NCI-H2196 (cell line): Measurements from ENCODE around the gene SEZ6L2.
A peak's percentile ranks its signal among the peaks of the same experiment; 100 is the strongest.
"Not testable (repeated sequence)": the region's sequence is repeated elsewhere in the genome, so short reads cannot be mapped to it uniquely, and the experiment has no call there.

Experiments
- DNase-seq: peaks from one replicate; lab custom pipeline; 2025; ENCODE audit not compliant: unreplicated experiment; lab: John Stamatoyannopoulos, UW

The SEZ6L2 gene

DNA sequence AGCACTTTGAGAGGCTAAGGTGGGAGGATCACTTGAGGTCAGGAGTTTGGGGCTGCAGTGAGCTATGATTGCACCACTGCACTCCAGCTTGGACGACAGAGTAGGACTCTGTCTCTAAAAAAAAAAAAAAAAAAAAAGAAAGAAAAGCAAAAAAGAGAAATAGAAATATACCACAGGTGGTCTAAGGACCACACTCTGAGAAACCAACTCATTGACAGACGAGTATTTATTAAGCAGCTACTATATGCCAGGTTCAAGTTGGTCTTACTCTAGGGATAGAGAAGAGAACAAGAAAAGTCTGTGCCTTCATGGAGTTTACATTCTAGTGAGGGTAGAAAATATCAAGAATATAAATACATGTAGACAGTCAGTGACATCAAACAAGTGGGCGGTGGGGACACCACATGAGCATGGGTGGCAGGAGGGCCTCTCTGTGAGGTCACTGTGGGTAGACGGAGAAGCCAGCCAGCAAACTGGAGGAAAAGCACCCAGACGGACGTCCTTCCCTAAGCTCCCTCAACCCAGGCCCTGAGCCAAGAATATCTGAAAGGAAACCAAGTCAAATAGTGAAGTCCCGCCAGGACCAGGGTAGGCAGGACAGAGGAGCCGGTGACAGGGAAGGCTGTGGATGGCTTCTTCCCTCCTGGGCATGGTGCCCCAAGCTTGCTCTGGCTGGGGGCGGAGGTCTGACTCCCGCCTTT, 41.1 kb downstream of the SEZ6L2 start:
- no peak for DNase-seq

DNA sequence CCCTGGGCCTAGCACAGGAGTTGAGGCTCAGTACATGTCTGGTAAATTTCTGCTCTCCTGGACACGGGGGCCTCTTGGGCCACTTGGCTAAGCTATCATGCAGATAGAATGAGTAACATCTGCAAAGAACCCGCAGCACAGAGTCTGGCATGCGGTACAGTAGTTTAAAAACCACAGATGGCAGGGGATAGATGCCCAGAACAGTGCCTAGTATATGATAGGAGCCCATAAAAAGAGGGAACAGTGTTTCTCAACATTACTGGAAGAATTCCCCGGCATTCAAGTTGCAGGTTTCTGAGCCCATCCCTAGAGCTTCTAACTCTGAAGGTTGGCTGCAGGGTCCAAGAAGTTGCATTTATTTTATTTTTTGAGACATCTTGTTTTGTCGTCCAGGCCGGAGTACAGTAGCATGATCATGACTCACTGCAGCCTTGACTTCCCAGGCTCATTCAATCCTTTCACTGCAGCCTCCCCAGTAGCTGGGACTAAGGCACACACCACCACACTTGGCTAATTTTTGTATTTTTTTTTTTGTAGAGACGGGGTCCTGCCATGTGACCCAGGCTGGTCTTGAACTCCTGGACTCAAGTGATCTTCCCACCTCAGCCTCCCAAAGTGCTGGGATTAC, 42.1 kb downstream of the SEZ6L2 start:
- DNase-seq, result no peak

DNA sequence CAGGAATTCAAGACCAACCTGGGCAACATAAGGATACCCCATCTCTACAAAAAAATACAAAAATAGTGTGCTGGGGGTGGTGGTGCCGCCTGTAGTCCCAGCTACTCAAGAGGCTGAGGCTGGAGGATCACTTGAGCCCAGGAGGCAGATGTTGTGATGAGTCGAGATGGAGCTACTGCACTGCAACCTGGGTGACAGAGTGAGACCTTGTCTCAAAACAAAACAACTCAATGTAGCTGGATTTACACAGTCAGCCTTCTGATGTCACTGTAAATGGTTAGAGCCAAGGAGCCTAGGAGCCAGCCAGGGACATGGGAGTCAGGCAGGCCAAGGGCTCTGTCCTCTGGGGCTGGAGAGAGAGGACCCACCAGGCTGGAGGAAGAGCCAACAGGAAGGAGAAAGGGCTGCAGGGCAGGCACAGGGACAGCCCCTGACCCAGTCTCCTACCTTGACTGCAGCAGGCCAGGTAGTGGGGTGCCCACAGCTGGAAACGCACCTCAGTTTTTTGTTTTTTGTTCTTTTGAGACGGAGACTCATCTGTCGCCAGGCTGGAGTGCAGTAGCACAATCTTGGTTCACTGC, 44.7 kb downstream of the SEZ6L2 start:
- DNase-seq, result no peak

DNA sequence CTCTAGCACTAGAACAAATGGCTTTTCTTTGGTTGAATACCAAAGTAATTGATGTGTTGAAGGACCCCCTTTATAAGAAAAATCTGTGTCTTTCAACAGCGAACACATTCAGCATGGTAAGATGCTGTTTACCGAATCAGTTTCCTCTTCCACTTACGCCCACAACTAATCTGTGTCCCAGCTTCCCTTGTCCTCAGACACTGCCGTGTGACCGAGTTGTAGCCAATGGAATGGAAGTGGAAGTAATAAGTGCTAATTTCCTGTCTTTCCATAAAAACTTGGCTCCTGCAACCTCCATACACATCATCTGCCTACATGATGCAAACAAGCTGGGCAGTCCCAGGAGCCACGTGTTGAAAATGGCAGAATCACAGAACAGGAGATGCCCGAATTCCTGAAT, 46.7 kb downstream of the SEZ6L2 start:
- DNase-seq, result no peak

DNA sequence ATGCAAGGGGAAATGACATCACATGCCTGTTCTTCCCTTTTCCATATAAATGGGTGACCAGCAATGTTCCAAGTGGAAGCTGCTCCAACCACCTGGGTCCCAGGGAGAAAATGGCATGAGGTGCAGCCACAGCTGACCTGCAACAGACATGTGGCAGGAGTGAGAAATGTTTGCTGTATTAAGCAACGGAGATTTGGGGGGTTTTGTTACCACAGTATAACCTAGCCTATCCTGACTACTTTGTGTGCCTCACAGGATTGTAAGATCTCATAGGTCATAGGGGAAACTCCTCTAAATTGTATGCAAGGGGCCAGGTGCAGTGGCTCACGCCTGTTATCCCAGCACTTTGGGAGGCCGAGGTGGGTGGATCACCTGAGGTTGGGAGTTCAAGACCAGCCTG, 48.4 kb downstream of the SEZ6L2 start:
- DNase-seq, result no peak

DNA sequence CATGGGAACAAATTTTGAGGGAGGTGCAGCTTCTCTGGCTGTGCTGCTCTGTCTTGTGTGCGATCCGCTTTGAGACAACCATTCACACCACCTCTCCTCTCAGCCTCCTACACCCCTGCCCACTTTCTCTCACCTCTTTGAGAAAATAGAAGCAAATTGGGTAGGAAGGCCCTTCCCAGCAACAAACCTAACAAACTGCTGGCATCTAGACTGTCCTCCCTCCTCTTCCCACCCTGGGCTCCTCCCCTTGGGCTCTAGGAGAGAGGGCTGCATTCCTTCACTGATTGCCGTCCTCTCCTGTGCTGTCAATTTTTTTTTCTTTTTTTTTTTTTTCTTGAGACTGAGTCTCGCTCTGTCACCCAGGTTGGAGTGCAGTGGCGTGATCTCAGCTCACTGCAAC, 49.8 kb downstream of the SEZ6L2 start:
- no peak for DNase-seq

DNA sequence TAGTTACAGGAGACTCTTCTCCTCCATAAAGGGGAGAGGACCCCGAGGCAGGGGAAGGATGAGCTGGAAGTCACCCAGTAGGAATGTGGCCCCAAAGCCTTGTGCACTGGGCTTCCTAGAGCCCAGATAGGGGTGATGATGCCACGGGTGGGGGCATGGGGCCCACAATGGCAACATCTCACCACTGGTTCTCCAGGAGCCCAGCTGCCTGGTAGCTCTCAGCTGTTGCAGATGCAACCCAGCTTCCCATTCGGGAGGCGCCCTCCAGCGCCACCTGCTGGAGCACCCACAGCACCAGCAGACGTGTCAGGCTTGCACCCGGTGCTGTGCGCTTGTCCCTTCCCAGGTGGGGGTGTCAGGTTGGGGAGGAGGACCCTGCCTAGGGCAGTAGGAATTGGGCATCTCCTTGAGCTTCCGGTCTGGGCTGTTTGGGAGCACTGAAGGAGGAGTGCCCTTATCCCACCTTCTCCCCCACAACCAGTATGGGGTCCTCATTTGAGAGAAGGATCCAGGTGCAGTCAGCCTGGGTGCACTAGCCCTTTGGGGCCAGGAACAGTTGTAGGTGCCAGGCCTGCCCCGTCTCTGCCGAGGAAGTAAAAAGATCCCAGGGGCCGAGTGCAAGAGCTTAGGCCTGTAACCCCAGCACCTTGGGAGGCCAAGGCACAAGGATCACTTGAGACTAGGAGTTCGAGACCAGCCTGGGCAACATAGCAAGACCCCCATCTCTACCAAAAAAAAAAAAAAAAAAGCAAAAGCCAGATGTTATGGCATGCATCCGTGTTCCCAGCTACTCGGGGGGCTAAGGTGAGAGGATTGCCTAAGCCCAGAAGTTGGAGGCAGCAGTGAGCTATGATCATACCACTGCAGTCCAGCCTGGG, 50.7 kb downstream of the SEZ6L2 start:
- DNase-seq, result peak; percentile 80

DNA sequence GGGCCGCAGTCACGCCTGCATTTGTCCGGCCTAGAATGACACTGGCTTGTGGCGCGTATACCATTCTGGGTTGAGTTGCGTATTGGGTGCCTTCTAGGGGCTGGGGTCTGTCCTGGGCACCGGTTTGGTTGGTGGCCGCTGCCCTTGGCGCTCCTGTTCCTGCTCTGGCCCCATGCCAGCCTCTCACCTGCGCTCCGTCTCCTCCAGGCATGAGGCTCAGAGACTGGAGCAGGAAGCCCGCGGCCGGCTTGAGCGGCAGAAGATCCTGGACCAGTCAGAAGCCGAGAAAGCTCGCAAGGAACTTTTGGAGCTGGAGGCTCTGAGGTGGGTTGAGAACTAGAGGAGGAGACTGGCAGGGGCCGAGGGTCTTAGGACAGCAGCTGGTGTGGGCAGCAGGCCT, 53.7 kb downstream of the SEZ6L2 start:
- no peak for DNase-seq

DNA sequence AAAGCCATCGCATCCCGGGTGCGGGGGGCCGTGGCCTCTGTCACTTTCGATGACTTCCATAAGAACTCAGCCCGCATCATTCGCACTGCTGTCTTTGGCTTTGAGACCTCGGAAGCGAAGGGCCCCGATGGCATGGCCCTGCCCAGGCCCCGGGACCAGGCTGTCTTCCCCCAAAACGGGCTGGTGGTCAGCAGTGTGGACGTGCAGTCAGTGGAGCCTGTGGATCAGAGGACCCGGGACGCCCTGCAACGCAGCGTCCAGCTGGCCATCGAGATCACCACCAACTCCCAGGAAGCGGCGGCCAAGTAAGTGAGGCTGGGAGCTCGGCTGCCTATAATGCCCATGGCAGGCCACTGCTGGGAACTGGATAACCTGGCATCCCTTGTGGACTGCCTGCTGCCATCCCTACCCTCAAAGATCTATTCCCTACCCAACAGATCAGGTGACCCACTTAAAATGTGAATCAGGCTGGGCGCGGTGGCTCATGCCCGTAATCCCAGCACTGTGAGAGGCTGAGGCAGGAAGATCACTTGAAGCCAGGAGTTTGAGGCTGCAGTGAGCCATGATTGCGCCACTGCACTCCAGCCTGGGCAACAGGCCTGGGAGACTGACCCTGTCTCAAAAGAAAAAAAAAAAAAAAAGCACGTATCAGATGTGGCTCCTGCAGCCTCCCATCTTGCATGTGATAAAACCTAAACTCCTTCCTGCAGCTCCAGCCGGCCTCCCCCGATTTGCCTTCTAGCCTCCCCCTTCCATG, 54.6 kb downstream of the SEZ6L2 start:
- DNase-seq, result no peak

DNA sequence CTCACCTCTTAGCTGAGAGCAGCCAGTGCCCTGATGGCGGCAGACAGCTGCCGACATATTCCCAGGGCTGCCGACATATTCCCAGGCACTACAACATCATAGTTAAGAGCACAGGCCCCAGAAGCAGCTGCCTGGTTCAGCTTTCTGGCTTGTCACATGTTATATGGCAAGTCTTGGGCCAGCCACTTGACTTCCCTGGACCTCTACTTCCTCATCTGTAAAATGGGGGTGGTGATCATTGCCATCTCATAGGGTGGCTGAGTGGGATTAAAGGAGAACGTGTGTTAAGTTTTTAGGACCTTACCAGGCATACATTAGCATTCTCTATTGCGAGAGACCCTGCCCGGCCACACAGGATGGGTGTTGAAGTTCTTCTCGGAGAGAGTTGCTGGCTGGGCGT, 55.4 kb downstream of the SEZ6L2 start:
- no peak for DNase-seq

DNA sequence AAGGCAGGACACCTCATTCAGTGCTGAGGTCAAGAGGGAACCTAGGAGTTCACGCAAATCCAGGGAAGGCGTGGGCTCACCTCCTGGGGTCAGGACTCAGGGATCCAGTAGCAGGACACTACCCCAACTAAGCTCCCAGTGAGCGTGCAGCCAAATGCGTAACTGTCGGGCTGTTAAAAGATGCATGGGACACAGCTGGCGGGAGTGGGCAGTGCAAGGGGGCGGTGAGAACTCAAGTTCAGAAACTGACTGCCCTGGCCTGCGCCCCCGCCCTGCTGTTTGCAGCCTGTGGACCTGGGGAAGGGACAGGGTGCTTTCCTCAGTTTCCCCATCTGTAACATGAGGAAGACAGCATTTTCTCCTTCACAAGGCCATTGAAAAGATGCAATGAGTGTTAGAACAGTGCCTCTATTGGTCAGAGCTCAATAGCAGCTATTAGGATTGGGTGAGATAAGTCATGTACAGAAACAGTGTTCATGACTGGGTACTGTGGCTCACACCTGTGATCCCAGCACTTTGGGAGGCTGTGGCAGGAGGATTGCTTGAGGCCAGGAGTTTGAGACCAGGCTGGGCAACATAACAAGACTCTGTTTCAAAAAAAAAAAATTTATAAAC, 56.5 kb downstream of the SEZ6L2 start:
- no peak for DNase-seq

DNA sequence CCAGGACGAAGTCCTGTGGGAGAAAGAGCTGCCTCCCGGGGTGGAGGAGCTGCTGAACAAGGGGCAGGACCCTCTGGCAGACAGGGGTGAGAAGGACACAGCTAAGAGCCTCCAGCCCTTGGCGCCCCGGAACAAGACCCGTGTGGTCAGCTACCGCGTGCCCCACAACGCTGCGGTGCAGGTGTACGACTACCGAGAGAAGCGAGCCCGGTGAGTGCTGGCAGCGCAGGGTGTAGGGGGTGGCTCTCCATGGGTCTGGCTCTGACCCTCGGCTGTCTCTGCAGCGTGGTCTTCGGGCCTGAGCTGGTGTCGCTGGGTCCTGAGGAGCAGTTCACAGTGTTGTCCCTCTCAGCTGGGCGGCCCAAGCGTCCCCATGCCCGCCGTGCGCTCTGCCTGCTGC, 57.7 kb downstream of the SEZ6L2 start:
- DNase-seq, result no peak

DNA sequence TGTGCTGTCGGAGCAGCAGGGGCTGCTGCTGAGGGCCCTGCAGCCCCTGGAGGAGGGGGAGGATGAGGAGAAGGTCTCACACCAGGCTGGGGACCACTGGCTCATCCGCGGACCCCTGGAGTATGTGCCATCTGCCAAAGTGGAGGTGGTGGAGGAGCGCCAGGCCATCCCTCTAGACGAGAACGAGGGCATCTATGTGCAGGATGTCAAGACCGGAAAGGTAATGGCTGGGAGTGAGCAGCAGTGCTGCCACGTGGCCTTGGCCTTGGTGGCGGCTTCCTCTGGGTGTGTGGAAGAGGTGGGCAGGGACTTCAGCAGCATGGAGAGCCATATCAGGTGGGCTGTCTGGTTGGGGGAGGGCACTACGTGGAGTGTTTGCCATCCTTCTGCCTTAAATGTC, 59.1 kb downstream of the SEZ6L2 start:
- DNase-seq, result no peak

DNA sequence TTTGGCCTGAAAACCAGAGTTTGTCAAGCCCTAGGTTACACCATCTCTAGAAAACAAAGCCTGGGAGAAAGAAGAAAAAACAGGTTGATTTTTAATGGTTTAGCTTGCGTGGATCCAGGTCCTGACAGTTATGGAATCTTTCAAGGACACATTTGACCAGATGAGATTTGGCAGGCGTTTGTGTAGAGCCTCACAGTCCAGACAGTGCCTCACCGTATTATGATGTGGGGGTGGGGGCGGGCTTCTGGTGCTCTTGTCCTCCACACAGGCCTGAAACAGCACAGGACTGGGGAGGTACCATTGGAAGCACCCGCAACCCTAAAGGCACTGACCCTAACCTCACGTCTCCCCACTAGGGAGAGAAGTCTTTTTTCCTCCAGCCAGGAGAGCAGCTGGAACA, 59.5 kb downstream of the SEZ6L2 start:
- no peak for DNase-seq

DNA sequence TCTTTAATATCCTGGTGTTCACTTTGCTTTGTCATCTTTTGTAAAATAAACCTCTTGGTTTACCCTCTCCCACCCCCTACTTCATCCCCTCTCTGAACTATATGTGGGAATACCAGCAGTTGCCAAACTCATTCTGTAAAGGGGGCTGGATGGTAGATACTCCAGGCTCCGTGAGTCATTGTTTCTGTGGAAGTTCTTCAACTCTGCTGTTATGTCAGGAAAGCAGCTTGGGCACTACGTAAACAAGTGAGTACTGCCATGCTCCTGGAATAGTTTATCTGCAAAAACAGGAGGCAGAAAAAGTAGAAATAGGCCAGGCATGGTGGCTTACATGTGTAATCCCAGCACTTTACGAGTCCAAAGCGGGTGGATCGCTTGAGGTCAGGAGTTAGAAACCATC, 61.5 kb downstream of the SEZ6L2 start:
- no peak for DNase-seq

DNA sequence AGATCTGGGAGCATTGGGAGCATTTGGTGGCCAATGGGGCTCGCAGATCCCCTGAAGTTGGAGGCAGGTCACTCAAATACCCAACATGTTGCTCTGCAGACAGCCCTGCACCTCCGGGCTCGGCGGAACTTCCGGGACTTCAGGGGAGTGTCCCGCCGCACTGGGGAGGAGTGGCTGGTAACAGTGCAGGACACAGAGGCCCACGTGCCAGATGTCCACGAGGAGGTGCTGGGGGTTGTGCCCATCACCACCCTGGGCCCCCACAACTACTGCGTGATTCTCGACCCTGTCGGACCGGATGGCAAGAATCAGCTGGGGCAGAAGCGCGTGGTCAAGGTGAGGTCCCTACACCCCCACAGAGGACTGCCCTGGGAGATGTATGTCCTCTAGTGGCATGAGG, 62.7 kb downstream of the SEZ6L2 start:
- no peak for DNase-seq

DNA sequence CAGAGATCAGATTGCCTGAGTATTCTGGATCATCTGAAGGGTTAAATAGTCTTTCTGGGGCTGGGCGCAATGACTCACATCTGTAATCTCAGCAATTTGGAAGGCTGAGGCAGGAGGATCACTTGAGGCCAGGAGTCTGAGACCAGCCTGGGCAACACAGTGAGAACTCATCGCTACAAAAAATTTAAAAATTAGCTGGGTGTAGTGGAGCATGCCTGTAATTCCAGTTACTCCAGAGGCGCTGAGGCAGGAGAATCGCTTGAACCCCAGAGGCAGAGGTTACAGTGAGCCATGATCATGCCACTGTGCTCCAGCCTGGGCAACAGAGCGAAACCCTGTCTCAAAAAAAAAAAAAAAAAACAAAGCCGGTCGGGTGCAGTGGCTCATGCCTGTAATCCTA, 63.4 kb downstream of the SEZ6L2 start:
- DNase-seq, result no peak

DNA sequence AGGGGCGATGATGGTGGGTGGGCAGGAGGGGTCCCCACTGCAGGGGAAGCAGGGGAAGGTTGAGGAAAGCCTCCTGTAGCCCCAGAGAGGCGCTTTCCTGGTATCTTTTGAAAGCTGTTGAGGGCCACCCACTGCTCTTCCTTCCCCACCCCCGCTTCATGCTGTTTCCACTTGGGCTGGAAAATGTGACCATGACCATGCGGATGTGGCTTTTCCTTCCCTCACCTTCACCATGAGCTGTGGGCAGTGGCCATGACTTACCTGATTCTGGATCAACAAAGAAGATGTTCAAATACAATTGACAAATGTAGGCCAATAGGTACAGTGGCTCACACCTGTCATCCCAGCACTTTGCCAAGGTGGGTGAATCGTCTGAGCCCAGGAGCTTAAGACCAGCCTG, 65.3 kb downstream of the SEZ6L2 start:
- no peak for DNase-seq

DNA sequence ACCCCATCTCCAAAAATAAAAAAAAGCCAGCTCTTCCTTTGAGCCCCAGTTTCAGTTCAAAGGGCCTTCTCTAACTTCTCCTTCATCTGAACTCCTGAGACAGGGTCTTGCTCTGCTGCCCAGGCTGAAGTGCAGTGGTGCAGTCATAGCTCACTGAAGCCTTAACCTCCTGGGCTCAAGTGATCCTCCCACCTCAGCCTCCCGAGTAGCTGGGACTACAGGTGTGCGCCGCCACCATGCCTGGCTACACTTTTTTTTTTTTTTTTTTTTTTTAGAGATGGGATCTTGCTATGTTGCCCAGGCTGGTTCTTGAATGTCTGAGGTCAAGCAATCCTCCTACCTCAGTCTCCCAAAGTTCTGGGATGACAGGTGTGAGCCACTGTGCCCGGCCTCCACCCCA, 66.1 kb downstream of the SEZ6L2 start:
- DNase-seq, result not testable (repeated sequence)

DNA sequence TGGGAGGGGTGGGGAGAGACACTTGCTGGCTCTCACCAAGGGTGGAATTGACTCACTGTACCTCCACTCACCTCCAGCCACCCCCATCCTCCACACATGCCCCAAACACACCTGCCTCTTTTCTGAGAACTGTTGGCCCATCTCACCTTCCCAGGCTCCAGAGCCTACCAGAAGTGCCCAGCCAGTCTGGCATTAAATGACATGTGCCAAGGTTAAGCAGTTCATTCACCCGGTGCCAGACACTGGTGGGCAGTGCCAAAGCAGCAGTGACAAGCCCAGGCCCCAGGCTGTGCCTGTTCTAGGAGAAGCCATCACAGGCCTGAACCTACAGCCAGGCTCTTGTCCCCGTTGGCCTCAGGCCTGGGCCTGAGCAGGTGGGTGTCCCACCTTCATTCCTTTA, 67.9 kb downstream of the SEZ6L2 start:
- no peak for DNase-seq

DNA sequence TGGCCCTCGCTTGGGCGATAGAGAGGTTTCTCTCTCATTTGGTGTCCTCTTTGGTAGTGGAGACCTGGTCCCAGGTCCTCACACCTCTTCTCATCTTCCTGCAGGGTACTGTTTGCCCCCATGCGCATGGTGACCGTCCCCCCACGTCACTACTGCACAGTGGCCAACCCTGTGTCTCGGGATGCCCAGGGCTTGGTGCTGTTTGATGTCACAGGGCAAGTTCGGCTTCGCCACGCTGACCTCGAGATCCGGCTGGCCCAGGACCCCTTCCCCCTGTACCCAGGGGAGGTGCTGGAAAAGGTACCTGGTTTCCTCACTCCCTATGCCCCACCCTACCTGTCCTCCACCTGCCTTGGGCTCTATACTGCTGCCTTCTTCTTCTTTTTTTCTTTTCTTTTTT, 68.6 kb downstream of the SEZ6L2 start:
- DNase-seq, result no peak
